Activated B cell treated with CpG ODN at 0.5 μM for 24 hours (primary cell): ENCODE data around the gene NCOA1. TPM values are rescaled to one million over a fixed set of nuclear protein-coding genes. Genes with fewer than 3 reads are reported as not detected.

ENCODE experiments used
- ATAC-seq: fragments of 200-7000 bp; cut with Tn5 transposase; one replicate; pipeline ENCODE4 v1.10.0; 2021; ENCODE audit warnings: low read depth, mild to moderate bottlenecking, moderate library complexity
- CTCF ChIA-PET: fragments of 350-600 bp; sonication (Branson Sonifier 250); formaldehyde crosslinking; loops from one replicate; lab custom pipeline; 2021; ENCODE audit warnings: antibody characterized with exemption; lab: Charles Lee
- POLR2A ChIA-PET: fragments of 350-600 bp; sonication (Branson Sonifier 250); formaldehyde crosslinking; loops from one replicate; lab custom pipeline; 2021; ENCODE audit warnings: antibody characterized with exemption; lab: Charles Lee
- DNase-seq: peaks from one replicate; pipeline ENCODE4 v3.0.0; 2022
- H3K27ac Mint-ChIP-seq: one replicate; pipeline ENCODE4 v1.8.0; 2020; ENCODE audit warnings: mixed read lengths
- H3K27me3 Mint-ChIP-seq: one replicate; pipeline ENCODE4 v1.8.0; 2021; ENCODE audit warnings: mixed read lengths
- H3K36me3 Mint-ChIP-seq: one replicate; pipeline ENCODE4 v1.8.0; 2021; ENCODE audit warnings: low read depth, mixed read lengths
- H3K4me1 Mint-ChIP-seq: one replicate; pipeline ENCODE4 v1.8.0; 2021; ENCODE audit warnings: mixed read lengths
- H3K4me3 Mint-ChIP-seq: one replicate; pipeline ENCODE4 v1.8.0; 2020; ENCODE audit warnings: mild to moderate bottlenecking, mixed read lengths
- H3K9me3 Mint-ChIP-seq: one replicate; pipeline ENCODE4 v1.8.0; 2020; ENCODE audit warnings: mixed read lengths
- CTCF ChIP-seq: fragments of 200-600 bp; IDR thresholded peaks from one replicate; pipeline ENCODE4 v1.8.0; 2022; ENCODE audit warnings: antibody characterized with exemption, mild to moderate bottlenecking
- intact Hi-C: fragments of 100-400 bp; cut with micrococcal nuclease; formaldehyde crosslinking; loops from one replicate; pipeline ENCODE4 v1.15.1; 2024
- total RNA-seq: library from RNA; stranded (reverse); gene quantifications from 2 replicates; pipeline ENCODE4 v1.2.3, GENCODE V29; 2022

Gene NCOA1
- total RNA-seq, 1 donor from 2014 or later = 49.5 TPM

- Mint-ChIP-seq H3K4me1 (peaks cover 14% of the 10 kb centered on the region), H3K36me3 (peaks cover 19% of the 10 kb centered on the region), H3K9me3 (no peaks in the 10 kb centered on the region), H3K27me3 (no peaks in the 10 kb centered on the region), H3K27ac (no peak overlapping the region), H3K4me3 (no peak overlapping the region)
- DNase-seq (no peak), ATAC-seq (no peak)
- CTCF ChIA-PET = interaction anchor here (0.6 to 1.4 kb wide), 2 partner anchors 169 to 219 kb away, joined by 4 to 5 read pairs; no protein-coding TSS in a partner anchor
- intact Hi-C loops = no loop called here
- TF ChIP-seq CTCF = no peak
- POLR2A ChIA-PET = no interaction called here
Observed at GRCh38 chr2:24658531-24659202, 167.6 kb downstream of the NCOA1 start.

DNA sequence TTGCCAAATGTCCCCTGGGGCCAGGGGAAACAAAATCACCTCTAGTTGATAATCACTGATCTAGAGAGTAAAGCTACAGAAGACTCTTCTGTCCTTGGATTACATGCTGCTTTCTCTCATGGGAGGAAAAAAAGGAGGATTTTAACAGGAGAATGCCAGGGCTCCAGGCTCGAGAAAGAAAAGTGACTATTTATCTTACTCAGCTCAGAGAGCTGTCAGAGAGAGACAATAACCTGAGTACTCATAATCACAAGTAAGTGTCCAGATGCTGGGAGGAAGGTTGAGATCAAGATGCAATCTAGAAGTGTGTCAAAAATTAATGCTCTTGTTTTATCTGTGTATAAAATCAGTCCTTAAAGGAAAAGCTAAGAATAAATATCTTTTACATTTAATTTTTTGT is 168.8 kb downstream of the NCOA1 start:
- Mint-ChIP-seq H3K27me3 (no peaks in the 10 kb centered on the region), H3K9me3 (no peaks in the 10 kb centered on the region), H3K27ac (no peak overlapping the region), H3K36me3 (peaks cover 22% of the 10 kb centered on the region), H3K4me1 (peaks cover 11% of the 10 kb centered on the region), H3K4me3 (no peak overlapping the region)
- no peak for TF ChIP-seq CTCF
- DNase-seq = no peak
- ATAC-seq = no peak
- intact Hi-C loops = no loop called here
- POLR2A ChIA-PET = no interaction called here
- CTCF ChIA-PET = no interaction called here

GRCh38 chr2:24667542-24667941 is 176.5 kb downstream of the NCOA1 start:
- H3K36me3 Mint-ChIP-seq = peaks cover 38% of the 10 kb centered on the region
- POLR2A ChIA-PET = no interaction called here
- CTCF ChIA-PET = interaction anchor here (0.8 kb wide), 1 partner anchor 23 kb away, joined by 3 read pairs; no protein-coding TSS in a partner anchor

GRCh38 chr2:24671230-24671629 is 180.2 kb downstream of the NCOA1 start:
- ATAC-seq = no peak
- intact Hi-C loops = no loop called here
- Mint-ChIP-seq H3K9me3 (no peaks in the 10 kb centered on the region), H3K36me3 (peaks cover 41% of the 10 kb centered on the region), H3K4me3 (no peak overlapping the region), H3K27ac (no peak overlapping the region), H3K4me1 (no peaks in the 10 kb centered on the region), H3K27me3 (no peaks in the 10 kb centered on the region)
- TF ChIP-seq CTCF = no peak
- ChIA-PET POLR2A (no interaction called here), CTCF (no interaction called here)
- no peak for DNase-seq

More at GRCh38 chr2:24667542-24667941, 176.5 kb downstream of the NCOA1 start:
- ATAC-seq = no peak
- no peak for TF ChIP-seq CTCF
- Mint-ChIP-seq H3K27ac (no peak overlapping the region), H3K27me3 (no peaks in the 10 kb centered on the region), H3K4me1 (no peaks in the 10 kb centered on the region), H3K4me3 (no peak overlapping the region), H3K9me3 (no peaks in the 10 kb centered on the region)
- intact Hi-C loops = no loop called here
- DNase-seq = no peak

DNA sequence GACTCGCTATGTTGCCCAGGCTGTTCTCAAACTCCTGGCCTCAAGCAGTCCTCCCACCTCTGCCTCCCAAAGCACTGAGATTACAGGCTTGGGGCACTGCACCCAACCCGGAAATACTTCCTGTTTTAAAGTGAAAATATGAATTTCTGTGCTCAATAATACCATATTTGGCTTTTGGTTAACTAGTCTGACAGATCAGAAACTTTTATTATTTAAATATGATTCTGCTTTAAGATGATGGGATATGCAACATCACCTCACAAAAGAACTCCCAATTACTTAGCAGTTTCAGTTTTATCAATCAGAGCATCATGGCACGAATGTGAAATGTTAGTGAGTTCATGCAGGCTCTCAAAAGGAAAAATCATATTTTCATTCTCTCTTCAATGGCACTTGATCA is 181.5 kb downstream of the NCOA1 start:
- no peak for ATAC-seq
- intact Hi-C loops = no loop called here
- ChIA-PET CTCF (no interaction called here), POLR2A (no interaction called here)
- no peak for TF ChIP-seq CTCF
- DNase-seq = no peak
- H3K9me3 Mint-ChIP-seq = peaks cover under 1% of the 10 kb centered on the region
- H3K4me1 Mint-ChIP-seq = no peaks in the 10 kb centered on the region
- no peak overlapping the region for H3K27ac Mint-ChIP-seq
- H3K4me3 Mint-ChIP-seq = no peak overlapping the region
- H3K36me3 Mint-ChIP-seq = peaks cover 42% of the 10 kb centered on the region
- no peaks in the 10 kb centered on the region for H3K27me3 Mint-ChIP-seq
